Smooth muscle cell of the brain vasculature (primary cell): Measurements from ENCODE around the gene CCNY.
"Not testable (repeated sequence)": the region's sequence is repeated elsewhere in the genome, so short reads cannot be mapped to it uniquely, and the experiment has no call there.

Experiments used
- DNase-seq: peaks from one replicate; pipeline ENCODE4 v3.0.0-alpha.2; 2012; ENCODE audit warnings: low read depth, low spot score

CCNY gene

GRCh38 chr10:35382096-35382495 is 45.8 kb downstream of the CCNY start:
- DNase-seq, result no peak

GRCh38 chr10:35384265-35384868 is 48.1 kb downstream of the CCNY start:
- DNase-seq, result no peak

- DNase-seq, result no peak
These were observed 50.4 kb downstream of the CCNY start for GRCh38 chr10:35386594-35387174.

GRCh38 chr10:35387768-35388167 is 51.5 kb downstream of the CCNY start:
- DNase-seq, result no peak

- DNase-seq, result no peak
These were observed 51.9 kb downstream of the CCNY start for GRCh38 chr10:35388197-35388596.

GRCh38 chr10:35388682-35389081 is 52.4 kb downstream of the CCNY start:
- no peak for DNase-seq

- no peak for DNase-seq
These were observed 54.0 kb downstream of the CCNY start for GRCh38 chr10:35390161-35390840.

- DNase-seq, result no peak
These were observed 54.5 kb downstream of the CCNY start for GRCh38 chr10:35390843-35391152.

GRCh38 chr10:35391153-35391953 is 55.0 kb downstream of the CCNY start:
- no peak for DNase-seq

- DNase-seq, result no peak
These were observed 55.6 kb downstream of the CCNY start for GRCh38 chr10:35391954-35392262.

- DNase-seq, result no peak
These were observed 56.3 kb downstream of the CCNY start for GRCh38 chr10:35392482-35393228.

GRCh38 chr10:35394411-35394851 is 58.1 kb downstream of the CCNY start:
- no peak for DNase-seq

GRCh38 chr10:35394934-35395333 is 58.6 kb downstream of the CCNY start:
- DNase-seq, result no peak

GRCh38 chr10:35396560-35397434 is 60.5 kb downstream of the CCNY start:
- DNase-seq, result no peak

- DNase-seq, result no peak
These were observed 61.6 kb downstream of the CCNY start for GRCh38 chr10:35397953-35398352.

- DNase-seq, result no peak
These were observed 62.0 kb downstream of the CCNY start for GRCh38 chr10:35398355-35398754.

GRCh38 chr10:35398908-35399307 is 62.6 kb downstream of the CCNY start:
- DNase-seq, result no peak

- no peak for DNase-seq
These were observed 63.2 kb downstream of the CCNY start for GRCh38 chr10:35399414-35400009.

GRCh38 chr10:35400595-35401268 is 64.4 kb downstream of the CCNY start:
- no peak for DNase-seq

- DNase-seq, result not testable (repeated sequence)
These were observed 67.2 kb downstream of the CCNY start for GRCh38 chr10:35403491-35403890.
